Left lung (tissue), 10 donors: ENCODE measurements around the gene OR4C6. TPM values are rescaled to one million over a fixed set of nuclear protein-coding genes. Genes with fewer than 3 reads are reported as not detected.

Experiments used
- ATAC-seq: fragments of 200-7000 bp; cut with Tn5 transposase; one replicate; pipeline ENCODE4 v1.9.1; 2020; ENCODE audit warnings: moderate library complexity
- DNase-seq, 4 donors: peaks; one replicate each; pipeline ENCODE4 v3.0.0-alpha.2; 2013 to 2020
- H3K27ac ChIP-seq, 2 donors: fragments of 200-600 bp; sonication (generic) in 1 of 2; one replicate each; pipeline versions ENCODE4 v1.5.0 to v1.8.0; 2020 to 2021
- H3K27me3 ChIP-seq, 2 donors: fragments of 200-600 bp; sonication (generic) in 1 of 2; one replicate each; pipeline versions ENCODE4 v1.5.0 to v1.8.0; 2020 to 2021
- H3K36me3 ChIP-seq, 2 donors: fragments of 200-600 bp; sonication (generic) in 1 of 2; one replicate each; pipeline versions ENCODE4 v1.5.0 to v1.8.0; 2020 to 2021
- H3K4me1 ChIP-seq, 2 donors: fragments of 200-600 bp; one replicate each; pipeline ENCODE4 v1.8.0; 2021
- H3K4me3 ChIP-seq, 2 donors: fragments of 200-600 bp; sonication (generic) in 1 of 2; one replicate each; pipeline versions ENCODE4 v1.5.0 to v1.8.0; 2020 to 2021; ENCODE audit warnings: mild to moderate bottlenecking in 1 of 2
- H3K9me3 ChIP-seq, 2 donors: fragments of 200-600 bp; sonication (generic) in 1 of 2; one replicate each; pipeline versions ENCODE4 v1.5.0 to v1.8.0; 2020 to 2021
- intact Hi-C, 2 donors: fragments of 100-400 bp; cut with DNase I; formaldehyde crosslinking; loops; one replicate each; pipeline versions ENCODE4 v1.11.2 to v1.14.2; 2022
- polyA plus RNA-seq, 6 donors: library from polyadenylated mRNA; unstranded; fragments of 120-200 nt; gene quantifications; one replicate each; pipeline ENCODE4 v1.2.1, GENCODE V29; 2013; ENCODE audit not compliant: insufficient read length in 6 of 6
- total RNA-seq, 2 donors: library from RNA; stranded (reverse); fragmentation: NEBNext Ultra II Directional; extraction: Animal tissue kit (Norgen Biotek cat#: 25700); gene quantifications; one replicate each; pipeline ENCODE4 v1.2.1, GENCODE V29; 2021
- TF ChIP-seq, protein P1 (sequence below), 2 donors: fragments of 200-600 bp; sonication (generic) in 1 of 2; IDR thresholded peaks; one replicate each; pipeline versions ENCODE4 v1.5.0 to v1.8.0; 2021; ENCODE audit warnings: antibody characterized with exemption in 2 of 2
- donor health status: DM: no; HTN: yes; CAD: no.
- donor health status: DM: no; HTN: no; CAD: no.

The OR4C6 gene
- total and polyA plus RNA-seq, 8 donors, result not detected

DNA sequence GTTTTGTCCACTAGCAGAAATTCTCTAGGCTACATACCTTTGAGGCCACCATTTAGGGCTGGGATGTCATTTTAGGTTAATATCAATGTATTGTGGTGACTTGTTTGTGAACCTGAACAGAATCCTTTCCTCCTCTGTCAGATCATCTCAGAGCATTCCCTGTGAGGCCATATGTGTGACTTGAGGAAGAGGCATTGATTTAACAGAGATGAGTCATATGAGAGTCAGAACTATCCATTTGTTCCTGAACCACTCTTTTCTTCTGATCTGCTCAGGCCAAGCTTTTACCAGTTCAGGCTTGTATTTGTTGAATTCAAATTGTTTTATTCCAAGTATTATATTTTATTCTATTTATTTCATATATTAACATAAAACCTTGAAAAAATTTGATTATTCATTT lies 6.9 kb upstream of the OR4C6 start:
- TF ChIP-seq, protein P1, sequence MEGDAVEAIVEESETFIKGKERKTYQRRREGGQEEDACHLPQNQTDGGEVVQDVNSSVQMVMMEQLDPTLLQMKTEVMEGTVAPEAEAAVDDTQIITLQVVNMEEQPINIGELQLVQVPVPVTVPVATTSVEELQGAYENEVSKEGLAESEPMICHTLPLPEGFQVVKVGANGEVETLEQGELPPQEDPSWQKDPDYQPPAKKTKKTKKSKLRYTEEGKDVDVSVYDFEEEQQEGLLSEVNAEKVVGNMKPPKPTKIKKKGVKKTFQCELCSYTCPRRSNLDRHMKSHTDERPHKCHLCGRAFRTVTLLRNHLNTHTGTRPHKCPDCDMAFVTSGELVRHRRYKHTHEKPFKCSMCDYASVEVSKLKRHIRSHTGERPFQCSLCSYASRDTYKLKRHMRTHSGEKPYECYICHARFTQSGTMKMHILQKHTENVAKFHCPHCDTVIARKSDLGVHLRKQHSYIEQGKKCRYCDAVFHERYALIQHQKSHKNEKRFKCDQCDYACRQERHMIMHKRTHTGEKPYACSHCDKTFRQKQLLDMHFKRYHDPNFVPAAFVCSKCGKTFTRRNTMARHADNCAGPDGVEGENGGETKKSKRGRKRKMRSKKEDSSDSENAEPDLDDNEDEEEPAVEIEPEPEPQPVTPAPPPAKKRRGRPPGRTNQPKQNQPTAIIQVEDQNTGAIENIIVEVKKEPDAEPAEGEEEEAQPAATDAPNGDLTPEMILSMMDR (IDR thresholded peaks at IDR 0.05), result no peak
- no peaks in the 10 kb centered on the region for H3K4me1 ChIP-seq
- intact Hi-C loops, result no loop called here
- no peak for DNase-seq
- H3K27ac ChIP-seq, result no peak overlapping the region
- H3K36me3 ChIP-seq, result no peaks in the 10 kb centered on the region
- no peaks in the 10 kb centered on the region for H3K27me3 ChIP-seq
- no peak for ATAC-seq
- no peaks in the 10 kb centered on the region for H3K9me3 ChIP-seq
- no peak overlapping the region for H3K4me3 ChIP-seq

DNA sequence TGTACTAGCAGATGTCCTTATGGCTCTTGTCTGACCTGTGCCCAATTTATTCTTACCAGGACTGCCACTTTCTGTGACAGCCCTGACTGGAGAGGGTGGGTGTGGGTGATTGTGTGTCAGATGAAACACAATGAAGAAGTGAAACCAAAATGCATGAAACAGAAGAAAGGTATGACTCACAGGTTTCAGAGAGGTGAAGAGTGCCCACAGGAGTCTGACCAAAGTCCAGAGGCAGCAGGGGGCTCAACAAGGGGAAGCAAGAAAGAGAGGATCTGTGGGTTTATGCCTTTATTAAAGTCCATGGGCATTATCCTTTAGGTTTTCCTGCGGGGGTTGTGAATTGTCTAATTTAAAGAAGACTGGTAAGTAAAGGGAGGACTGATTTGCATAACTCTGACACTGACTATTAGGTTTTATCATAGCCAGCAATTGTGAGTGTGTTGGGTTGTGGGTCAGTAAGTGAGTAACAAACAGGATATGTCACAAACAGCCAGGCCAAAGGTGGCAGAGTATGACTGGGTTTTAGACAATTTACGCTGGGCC lies 3.9 kb upstream of the OR4C6 start:
- H3K9me3 ChIP-seq, result no peaks in the 10 kb centered on the region
- ATAC-seq (no peak), DNase-seq (no peak)
- no peaks in the 10 kb centered on the region for H3K4me1 ChIP-seq
- no peaks in the 10 kb centered on the region for H3K36me3 ChIP-seq
- H3K4me3 ChIP-seq, result no peak overlapping the region
- no peaks in the 10 kb centered on the region for H3K27me3 ChIP-seq
- H3K27ac ChIP-seq, result no peak overlapping the region
- intact Hi-C loops, result no loop called here
- TF ChIP-seq, protein P1 (IDR thresholded peaks at IDR 0.05), result no peak

DNA sequence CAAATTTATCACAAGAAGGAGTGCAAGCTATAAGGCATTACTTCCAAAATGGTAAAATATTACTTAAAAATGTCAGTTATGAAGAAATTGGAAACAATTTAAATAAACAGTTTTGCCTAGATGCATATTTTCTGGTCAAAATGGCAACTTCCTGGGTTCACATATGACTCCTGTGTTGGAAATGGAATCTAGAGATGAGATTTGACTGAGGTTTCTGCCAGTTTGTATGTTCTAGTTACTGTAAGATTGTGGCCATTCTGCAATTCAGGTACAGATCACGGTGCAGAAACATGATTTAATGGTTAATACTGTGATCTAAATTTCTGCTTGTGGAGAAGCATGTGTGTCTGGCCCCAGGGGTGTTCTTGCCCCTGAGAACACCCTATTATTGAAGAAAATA lies 3.4 kb upstream of the OR4C6 start:
- Histone ChIP-seq H3K36me3 (no peaks in the 10 kb centered on the region), H3K27me3 (no peaks in the 10 kb centered on the region), H3K4me1 (no peaks in the 10 kb centered on the region), H3K27ac (no peak overlapping the region), H3K9me3 (no peaks in the 10 kb centered on the region), H3K4me3 (no peak overlapping the region)
- TF ChIP-seq, protein P1 (IDR thresholded peaks at IDR 0.05), result no peak
- intact Hi-C loops, result no loop called here
- DNase-seq, result no peak
- ATAC-seq, result no peak

DNA sequence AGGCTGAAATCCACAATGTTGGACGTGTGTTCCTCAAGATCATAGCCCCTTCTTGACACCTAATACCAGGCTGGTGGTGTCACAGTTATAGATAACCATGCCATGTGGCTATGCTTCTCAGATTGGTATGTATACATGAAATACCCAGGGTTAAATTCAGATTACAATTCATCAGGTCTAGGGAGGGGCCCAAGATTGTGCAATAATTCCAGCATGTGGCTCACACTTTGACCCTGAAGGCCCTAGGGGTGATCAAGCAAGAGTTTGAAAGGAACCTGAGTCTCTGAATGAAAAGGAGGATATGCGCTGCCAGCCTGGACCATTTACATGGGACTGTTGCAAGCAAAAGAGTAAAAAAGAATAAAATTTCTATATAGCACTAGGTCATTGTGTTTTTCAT lies 7.4 kb downstream of the OR4C6 start:
- intact Hi-C loops, result no loop called here
- ATAC-seq (no peak), DNase-seq (no peak)
- H3K4me1 ChIP-seq, result no peaks in the 10 kb centered on the region
- TF ChIP-seq, protein P1 (IDR thresholded peaks at IDR 0.05), result no peak
- no peak overlapping the region for H3K4me3 ChIP-seq
- H3K27me3 ChIP-seq, result no peaks in the 10 kb centered on the region
- no peaks in the 10 kb centered on the region for H3K36me3 ChIP-seq
- H3K9me3 ChIP-seq, result peaks cover 0 to 5% of the 10 kb centered on the region in 2 donors
- H3K27ac ChIP-seq, result no peak overlapping the region

DNA sequence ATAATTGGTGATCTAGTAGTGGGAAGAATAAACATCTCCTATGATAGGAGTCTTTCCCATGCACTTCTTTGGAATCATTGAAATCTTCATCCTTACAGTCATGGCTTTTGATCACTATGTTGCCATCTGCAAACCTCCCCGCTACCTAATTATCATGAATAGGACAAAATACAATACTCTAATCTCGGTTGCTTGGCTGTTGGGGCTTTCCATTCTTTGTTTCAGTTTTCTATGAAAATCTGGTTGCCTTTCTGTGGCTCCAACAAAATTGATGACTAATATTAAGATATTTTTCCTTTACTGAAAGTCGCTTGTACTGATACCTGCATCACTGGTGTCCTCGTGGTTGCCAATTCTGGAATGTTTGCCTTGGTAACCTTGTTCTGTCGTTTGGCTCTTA lies 11.9 kb downstream of the OR4C6 start:
- H3K27ac ChIP-seq, result no peak overlapping the region
- no peaks in the 10 kb centered on the region for H3K9me3 ChIP-seq
- DNase-seq (no peak), ATAC-seq (no peak)
- H3K4me1 ChIP-seq, result no peaks in the 10 kb centered on the region
- TF ChIP-seq, protein P1 (IDR thresholded peaks at IDR 0.05), result no peak
- intact Hi-C loops, result no loop called here
- no peaks in the 10 kb centered on the region for H3K36me3 ChIP-seq
- H3K27me3 ChIP-seq, result no peaks in the 10 kb centered on the region
- H3K4me3 ChIP-seq, result no peak overlapping the region
